ENCODE results near the gene ERI3. TPM values are rescaled to one million over a fixed set of nuclear protein-coding genes. Genes with fewer than 3 reads are reported as not detected.

Gene ERI3
- total RNA-seq, 2 donors from 2014 or later, result 71.9 to 92.1 TPM

DNA sequence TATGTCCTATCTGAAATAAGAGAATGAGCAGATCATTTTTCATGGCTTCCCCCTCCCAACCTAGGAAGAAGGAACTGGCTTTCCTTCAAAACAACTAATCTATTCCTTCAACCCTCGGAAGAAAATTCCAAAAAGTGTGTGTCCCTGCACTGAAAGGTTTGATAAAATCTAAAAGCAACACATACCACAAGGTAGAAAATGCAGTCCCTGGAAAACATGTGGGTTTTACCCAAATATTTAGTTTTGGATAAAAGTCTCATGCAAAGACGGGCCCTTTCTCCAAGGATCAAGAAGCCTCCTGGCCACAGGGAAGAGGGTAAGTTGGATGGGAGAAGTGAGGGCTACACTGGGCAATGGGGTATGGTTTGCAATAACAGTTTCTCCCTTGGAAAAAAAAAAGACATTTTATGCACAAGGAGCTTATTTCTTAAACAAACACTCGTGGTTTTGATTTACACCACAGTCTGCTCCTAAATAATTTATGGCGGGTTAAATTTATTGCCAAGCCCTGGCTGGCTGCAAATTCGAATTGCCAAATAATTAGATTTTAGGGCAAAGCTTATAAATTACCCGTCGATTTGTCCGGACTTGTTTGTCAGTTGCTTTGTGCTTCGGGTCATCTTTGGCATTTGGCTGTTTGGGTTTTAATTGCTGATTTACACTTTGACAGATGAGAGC, 28.9 kb downstream of the ERI3 start:
- DNase-seq, result no peak
- peaks cover 25% of the 10 kb centered on the region for H3K36me3 Mint-ChIP-seq (ENCODE audit: low read depth)
- H3K4me3 Mint-ChIP-seq, result no peak overlapping the region
- H3K27ac Mint-ChIP-seq, result no peak overlapping the region
- Histone ChIP-seq H3K27ac (ENCODE audit: low read depth, low read length) (no peak overlapping the region), H3K9me3 (ENCODE audit: control insufficient read depth, low read length) (no peaks in the 10 kb centered on the region), H3K9ac (ENCODE audit: extremely low read depth, low read length, poor library complexity, severe bottlenecking) (no peak overlapping the region), H3K27me3 (ENCODE audit: control insufficient read depth, insufficient read depth, low read length, poor library complexity, severe bottlenecking) (no peaks in the 10 kb centered on the region), H3K4me1 (ENCODE audit: control insufficient read depth, insufficient read depth, low read length) (no peaks in the 10 kb centered on the region), H3K36me3 (ENCODE audit: control insufficient read depth, insufficient read depth, low read length) (peaks cover 21% of the 10 kb centered on the region), H3K4me3 (ENCODE audit: low read length) (no peak overlapping the region)
- 95% methylated on average over 7 to 9 of the region's 9 CpGs for WGBS, 2 experiments (ENCODE audit: insufficient coverage in 1 of 2, insufficient read length in 1 of 2)
- H3K4me1 Mint-ChIP-seq, result peaks cover 25% of the 10 kb centered on the region
- H3K9me3 Mint-ChIP-seq, result no peaks in the 10 kb centered on the region
- TF ChIP-seq, protein P1, sequence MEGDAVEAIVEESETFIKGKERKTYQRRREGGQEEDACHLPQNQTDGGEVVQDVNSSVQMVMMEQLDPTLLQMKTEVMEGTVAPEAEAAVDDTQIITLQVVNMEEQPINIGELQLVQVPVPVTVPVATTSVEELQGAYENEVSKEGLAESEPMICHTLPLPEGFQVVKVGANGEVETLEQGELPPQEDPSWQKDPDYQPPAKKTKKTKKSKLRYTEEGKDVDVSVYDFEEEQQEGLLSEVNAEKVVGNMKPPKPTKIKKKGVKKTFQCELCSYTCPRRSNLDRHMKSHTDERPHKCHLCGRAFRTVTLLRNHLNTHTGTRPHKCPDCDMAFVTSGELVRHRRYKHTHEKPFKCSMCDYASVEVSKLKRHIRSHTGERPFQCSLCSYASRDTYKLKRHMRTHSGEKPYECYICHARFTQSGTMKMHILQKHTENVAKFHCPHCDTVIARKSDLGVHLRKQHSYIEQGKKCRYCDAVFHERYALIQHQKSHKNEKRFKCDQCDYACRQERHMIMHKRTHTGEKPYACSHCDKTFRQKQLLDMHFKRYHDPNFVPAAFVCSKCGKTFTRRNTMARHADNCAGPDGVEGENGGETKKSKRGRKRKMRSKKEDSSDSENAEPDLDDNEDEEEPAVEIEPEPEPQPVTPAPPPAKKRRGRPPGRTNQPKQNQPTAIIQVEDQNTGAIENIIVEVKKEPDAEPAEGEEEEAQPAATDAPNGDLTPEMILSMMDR (conservative IDR thresholded peaks at IDR 0.05), result no peak
- H3K27me3 Mint-ChIP-seq (ENCODE audit: insufficient read depth), result no peaks in the 10 kb centered on the region

DNA sequence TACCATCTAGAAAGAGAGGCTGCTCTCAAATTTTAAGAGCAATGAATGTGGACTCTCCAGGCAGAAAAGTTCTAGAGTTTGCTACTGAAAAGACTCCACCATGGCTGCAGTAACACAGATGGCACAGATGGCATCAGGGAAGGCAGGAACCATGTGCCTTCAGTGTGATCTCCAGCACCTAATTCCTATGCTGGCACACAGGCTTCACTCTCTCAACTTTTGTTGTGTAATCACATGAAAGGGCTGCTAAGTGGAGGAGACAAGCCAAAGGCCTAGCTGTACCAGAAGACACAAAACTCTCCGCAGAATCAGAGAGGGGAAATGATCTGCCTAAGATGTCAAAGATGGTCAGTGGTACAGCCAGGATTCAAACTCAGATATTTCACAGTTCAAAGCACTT, 31.1 kb downstream of the ERI3 start:
- H3K9me3 ChIP-seq (ENCODE audit: control insufficient read depth, low read length), result no peaks in the 10 kb centered on the region

GRCh38 chr1:44322367-44322766, 32.7 kb downstream of the ERI3 start:
- TF ChIP-seq, protein P1 (conservative IDR thresholded peaks at IDR 0.05), result no peak
- Histone ChIP-seq H3K27ac (ENCODE audit: low read depth, low read length) (no peak overlapping the region), H3K4me3 (ENCODE audit: low read length) (no peak overlapping the region), H3K36me3 (ENCODE audit: control insufficient read depth, insufficient read depth, low read length) (peaks cover 19% of the 10 kb centered on the region), H3K4me1 (ENCODE audit: control insufficient read depth, insufficient read depth, low read length) (no peaks in the 10 kb centered on the region), H3K27me3 (ENCODE audit: control insufficient read depth, insufficient read depth, low read length, poor library complexity, severe bottlenecking) (no peaks in the 10 kb centered on the region), H3K9ac (ENCODE audit: extremely low read depth, low read length, poor library complexity, severe bottlenecking) (no peak overlapping the region), H3K9me3 (ENCODE audit: control insufficient read depth, low read length) (no peaks in the 10 kb centered on the region)
- Mint-ChIP-seq H3K9me3 (no peaks in the 10 kb centered on the region), H3K4me1 (peaks cover 20% of the 10 kb centered on the region), H3K27me3 (ENCODE audit: insufficient read depth) (no peaks in the 10 kb centered on the region), H3K4me3 (no peak overlapping the region), H3K36me3 (ENCODE audit: low read depth) (peaks cover 41% of the 10 kb centered on the region), H3K27ac (no peak overlapping the region)
- WGBS, 2 experiments (ENCODE audit: insufficient coverage in 1 of 2, insufficient read length in 1 of 2), result 91 to 100% methylated on average over 1 to 3 of the region's 3 CpGs
- no peak for DNase-seq

More for the DNA sequence above, 31.1 kb downstream of the ERI3 start:
- Histone ChIP-seq H3K9ac (ENCODE audit: extremely low read depth, low read length, poor library complexity, severe bottlenecking) (no peak overlapping the region), H3K27ac (ENCODE audit: low read depth, low read length) (no peak overlapping the region), H3K27me3 (ENCODE audit: control insufficient read depth, insufficient read depth, low read length, poor library complexity, severe bottlenecking) (no peaks in the 10 kb centered on the region), H3K4me1 (ENCODE audit: control insufficient read depth, insufficient read depth, low read length) (no peaks in the 10 kb centered on the region), H3K4me3 (ENCODE audit: low read length) (no peak overlapping the region), H3K36me3 (ENCODE audit: control insufficient read depth, insufficient read depth, low read length) (peaks cover 11% of the 10 kb centered on the region)
- 93% methylated on average over 1 of the region's 1 CpG; no CpG with 5 or more reads in 1 of the 2 experiments for WGBS, 2 experiments (ENCODE audit: insufficient coverage in 1 of 2, insufficient read length in 1 of 2)
- DNase-seq, result no peak
- TF ChIP-seq, protein P1 (conservative IDR thresholded peaks at IDR 0.05), result no peak
- Mint-ChIP-seq H3K27me3 (ENCODE audit: insufficient read depth) (no peaks in the 10 kb centered on the region), H3K27ac (peak overlapping the region; percentile 1), H3K4me1 (peaks cover 18% of the 10 kb centered on the region), H3K9me3 (no peaks in the 10 kb centered on the region), H3K4me3 (no peak overlapping the region), H3K36me3 (ENCODE audit: low read depth) (peaks cover 31% of the 10 kb centered on the region)

Data from endodermal cell (in vitro differentiated cells).